Breast epithelium (tissue), 3 donors: Measurements from ENCODE around the gene VSX1.

Source experiments
- CTCF ChIP-seq, 3 donors: fragments of 450-650 bp; IDR thresholded peaks; one replicate each; pipeline ENCODE4 v1.5.1; 2016 to 2017; ENCODE audit warnings: antibody characterized with exemption in 3 of 3, mild to moderate bottlenecking in 3 of 3, moderate library complexity in 3 of 3
- POLR2A ChIP-seq: fragments of 450-650 bp; IDR thresholded peaks from one replicate; pipeline ENCODE4 v1.6.1; 2016; ENCODE audit warnings: antibody characterized with exemption, mild to moderate bottlenecking, moderate library complexity

DNA sequence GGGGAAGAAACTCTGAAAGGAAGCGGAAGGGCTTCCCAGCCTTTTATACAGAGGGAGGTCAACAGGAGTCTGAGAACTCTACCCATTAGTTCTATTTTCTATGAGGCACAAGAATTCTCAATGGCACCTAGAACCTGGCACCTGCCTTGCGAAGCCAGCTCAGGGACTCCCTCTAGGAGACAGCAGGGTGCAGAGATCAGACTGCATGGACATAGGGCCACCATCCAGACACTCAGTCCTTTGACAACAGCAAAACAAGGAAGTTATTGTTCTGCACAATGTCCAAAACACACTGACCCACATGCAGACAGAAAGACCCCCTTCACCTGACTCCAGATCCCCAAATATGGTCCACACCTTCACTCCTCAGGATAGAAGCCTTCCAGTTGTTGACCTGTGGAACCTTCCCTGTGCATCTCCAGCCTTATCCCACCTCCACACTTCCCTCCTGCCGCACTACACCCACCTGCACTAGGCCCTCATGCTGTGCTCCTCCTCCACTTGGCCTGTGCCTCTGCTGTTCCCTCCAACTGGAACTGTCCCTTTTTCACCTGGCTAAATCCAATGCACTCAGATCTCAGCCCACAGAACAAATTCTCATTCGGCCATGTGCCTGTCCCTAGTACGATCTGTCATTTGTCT lies 51.8 kb downstream of the VSX1 start:
- TF ChIP-seq POLR2A, result no peak
- no peak for TF ChIP-seq CTCF (IDR thresholded peaks at IDR 0.05)
